SW 1271 (cell line): ENCODE results near the gene ACCS.

Experiments used
- DNase-seq, 2 experiments: peaks; one replicate each; lab custom pipeline; 2025; lab: John Stamatoyannopoulos, UW

The ACCS gene

DNA sequence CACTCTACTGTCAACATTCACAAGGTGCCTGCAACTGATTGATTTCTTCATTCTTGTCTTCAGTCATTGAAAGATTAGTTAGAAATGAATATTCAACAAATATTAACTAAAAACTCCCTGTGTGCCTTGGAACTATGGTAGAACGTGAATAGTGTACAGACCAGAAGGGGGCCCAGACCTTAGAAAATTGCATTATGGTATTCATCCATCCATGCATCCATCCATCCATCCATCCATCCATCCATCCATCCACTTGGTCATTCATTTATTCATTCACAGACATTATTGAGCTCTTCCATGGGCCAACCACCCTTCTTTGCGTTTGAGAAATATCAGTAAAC lies 28.4 kb upstream of the ACCS start:
- DNase-seq: no peak

DNA sequence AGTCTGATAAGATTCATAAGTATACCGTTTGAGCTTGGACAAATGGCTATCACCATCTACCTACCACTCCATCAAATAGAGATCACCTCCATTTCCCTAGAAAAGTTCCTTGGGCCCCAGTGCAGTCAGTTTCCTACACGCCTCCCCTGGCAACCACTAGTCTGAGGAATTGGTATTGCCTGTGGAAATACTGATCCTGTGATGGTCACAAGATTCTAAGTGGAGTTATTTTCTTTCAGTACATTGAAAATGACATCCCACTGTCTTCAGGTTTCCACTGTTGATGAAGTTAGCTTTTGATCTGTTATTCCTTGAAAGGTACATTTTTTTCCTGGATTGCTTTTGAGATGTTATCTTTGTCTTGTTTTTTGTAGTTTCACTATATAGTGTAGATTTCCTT lies 22.9 kb upstream of the ACCS start:
- DNase-seq: no peak

DNA sequence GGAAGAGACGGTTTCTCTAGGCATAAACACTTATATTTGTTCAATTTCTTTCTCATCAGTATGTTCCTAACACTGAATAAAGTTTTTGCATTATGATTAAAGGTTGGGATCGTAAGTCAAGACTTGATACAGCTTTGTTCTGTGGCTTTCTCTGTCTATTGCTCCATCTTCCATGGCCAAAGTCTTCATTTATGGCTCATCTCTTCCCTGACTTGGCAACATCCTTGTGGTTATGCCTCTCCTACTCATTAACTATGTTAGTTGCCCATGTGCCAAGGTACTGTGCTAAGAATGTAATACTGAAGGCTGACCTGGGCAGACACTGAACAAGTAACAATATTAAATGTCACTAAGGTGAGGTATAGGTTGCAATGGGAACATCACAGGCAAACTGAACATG lies 19.9 kb upstream of the ACCS start:
- no peak for DNase-seq

DNA sequence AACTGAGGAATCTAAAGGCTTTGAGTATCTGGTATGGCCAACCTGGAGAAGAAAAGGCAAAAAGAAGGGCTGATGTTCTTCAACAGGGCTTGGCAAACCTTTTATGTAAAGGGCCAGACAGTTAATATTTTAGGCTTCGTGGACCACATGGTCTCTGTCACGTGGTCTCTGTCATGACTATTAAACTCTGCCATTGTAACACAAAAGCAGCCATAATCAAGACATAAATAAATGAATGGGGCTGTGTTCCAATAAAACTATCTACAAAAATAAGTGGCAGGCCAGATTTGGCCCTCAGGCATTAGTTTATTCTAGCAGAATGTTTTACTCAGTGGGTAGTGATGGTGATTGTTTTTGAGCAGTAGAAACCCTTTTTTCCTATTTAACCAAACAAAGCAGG lies 18.8 kb upstream of the ACCS start:
- DNase-seq: no peak

DNA sequence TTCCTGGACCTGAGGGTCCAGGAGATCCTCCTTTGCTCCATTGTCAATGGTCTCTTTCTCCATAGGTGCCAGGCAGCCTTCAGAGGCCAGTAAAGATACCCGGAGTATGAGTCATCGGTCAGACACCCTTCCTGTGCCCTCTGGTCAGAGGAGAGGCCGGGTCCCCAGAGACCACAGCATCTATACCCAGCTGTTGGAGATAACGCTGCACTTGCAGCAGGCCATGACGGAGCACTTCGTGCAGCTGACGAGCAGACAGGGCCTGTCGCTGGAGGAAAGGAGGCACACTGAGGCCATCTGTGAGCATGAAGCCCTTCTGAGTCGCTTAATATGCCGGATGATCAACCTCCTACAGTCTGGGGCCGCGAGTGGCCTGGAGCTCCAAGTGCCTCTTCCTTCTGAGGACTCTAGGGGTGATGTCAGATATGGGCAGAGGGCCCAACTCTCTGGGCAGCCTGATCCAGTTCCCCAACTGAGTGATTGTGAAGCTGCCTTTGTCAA lies 18.1 kb upstream of the ACCS start, which contains the start of gene ACCSL:
ACCSL (plus strand) TSS at position 51 of the 501 bp plus-strand sequence; CDS start at position 107, 56 bp downstream.
- no peak for DNase-seq

DNA sequence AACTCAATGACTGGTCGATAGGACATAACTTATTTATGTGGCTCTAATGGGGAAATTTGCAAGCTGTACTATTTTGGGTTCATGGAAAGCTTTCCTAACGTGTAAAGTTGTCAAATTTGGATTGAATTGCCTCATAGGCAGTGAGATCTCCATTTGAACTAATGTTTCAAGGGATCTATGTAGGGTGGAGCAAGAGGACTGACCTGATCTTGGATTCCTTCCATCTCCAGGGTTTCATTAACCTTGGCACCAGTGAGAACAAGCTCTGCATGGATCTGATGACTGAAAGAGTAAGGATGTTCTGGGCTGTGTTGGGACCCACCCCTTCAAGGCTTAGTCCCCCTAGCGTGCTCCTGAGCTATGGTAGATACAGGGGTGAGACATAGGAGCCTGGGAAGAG lies 16.2 kb upstream of the ACCS start:
- DNase-seq: no peak

DNA sequence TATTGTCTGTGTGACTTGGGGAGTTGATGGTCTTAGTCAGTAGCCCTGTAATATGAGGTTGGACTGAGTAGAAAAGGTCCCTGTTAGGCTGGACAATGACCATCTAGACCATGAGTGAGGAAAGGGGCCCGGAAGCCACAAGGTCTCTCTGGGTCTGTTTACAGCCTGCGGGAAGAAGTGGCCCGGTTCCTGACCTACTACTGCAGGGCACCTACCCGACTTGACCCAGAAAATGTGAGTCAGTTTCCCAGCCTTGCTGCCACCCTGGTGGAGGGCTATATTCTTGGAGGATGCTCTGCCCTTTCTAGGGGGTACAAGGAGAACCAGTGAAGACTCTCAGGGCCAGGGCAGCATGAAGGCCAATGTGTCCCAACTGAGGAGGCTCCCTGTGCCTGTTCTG lies 14.9 kb upstream of the ACCS start:
- DNase-seq: no peak

DNA sequence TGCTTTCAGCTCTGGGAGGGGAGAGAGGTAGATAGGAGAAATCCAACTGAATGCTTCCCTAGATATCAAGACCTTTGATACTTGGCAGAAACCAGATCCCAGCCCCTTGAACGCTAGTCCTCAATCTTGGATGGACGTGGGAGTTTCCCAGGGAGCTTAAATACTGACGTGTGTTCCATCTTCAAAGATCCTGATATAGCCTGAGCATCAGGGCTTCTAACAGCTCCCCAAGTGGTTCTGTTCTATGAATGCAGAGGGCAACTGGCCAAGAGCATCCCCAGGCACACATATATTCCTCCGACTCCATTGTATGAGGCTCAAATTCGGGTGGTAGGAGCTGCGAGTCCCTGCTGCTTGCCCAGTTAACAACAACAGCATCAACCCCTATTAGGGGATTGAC lies 8.7 kb upstream of the ACCS start:
- no peak for DNase-seq

DNA sequence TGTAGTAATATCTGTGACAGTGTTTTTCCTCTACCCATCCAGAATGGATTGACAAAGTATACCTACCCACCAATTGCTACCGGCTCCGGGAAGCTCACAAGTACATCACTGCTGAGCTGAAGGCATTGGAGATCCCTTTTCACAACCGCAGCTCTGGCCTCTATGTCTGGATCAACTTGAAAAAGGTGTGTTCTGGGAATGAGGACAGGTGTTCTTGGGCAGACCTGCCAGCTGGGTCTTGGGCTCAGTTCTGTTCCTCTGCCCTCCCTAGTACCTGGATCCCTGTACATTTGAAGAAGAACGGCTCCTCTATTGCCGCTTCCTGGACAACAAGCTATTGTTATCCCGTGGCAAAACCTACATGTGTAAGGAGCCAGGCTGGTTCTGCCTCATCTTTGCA lies 7.8 kb upstream of the ACCS start:
- DNase-seq: no peak

DNA sequence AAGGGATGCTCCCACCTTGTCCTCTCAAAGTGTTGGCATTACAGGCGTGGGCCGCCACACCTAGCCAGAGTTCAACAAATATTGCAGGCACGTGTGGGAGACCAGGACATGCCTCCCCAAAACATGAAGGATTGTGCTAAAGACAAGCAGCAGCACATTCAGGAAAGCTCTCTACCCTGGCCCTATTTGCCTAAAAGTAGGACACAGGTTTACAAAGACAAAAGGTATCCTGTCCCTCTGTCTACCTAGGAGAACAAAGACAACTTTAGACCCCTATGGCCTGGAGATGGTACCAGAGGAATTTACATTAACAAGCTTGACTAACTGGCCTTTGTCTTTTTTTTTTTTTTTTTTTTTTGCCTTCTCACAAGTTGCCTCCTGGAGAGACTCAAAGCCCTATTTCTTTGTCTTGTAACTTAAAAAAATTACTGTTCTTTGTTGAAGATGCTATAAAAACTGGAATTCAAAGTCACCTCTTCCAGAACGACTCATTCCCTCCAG lies 859 bp upstream of the ACCS start:
- DNase-seq: no peak

DNA sequence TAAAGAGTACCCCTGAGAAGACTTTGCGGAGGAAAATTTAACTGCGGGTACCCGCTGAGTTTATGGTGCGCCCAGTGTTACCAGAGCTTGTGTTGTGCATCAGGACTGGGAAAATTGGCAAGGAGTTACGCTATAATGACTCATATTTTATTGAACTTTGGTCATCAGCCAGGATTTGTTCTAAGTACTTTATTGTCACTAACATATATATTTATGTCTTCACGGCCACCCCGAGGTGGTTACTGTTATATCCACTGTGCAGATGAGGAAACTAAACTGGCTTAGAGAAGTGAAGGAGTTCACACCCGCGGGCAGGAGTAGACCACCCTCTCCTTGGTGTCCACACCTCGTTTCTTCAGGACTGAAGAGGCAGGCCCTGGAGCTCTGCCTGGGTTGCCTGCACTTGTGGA lies 667 bp downstream of the ACCS start:
- DNase-seq: peak in 1 of 2 experiments; percentile 43

DNA sequence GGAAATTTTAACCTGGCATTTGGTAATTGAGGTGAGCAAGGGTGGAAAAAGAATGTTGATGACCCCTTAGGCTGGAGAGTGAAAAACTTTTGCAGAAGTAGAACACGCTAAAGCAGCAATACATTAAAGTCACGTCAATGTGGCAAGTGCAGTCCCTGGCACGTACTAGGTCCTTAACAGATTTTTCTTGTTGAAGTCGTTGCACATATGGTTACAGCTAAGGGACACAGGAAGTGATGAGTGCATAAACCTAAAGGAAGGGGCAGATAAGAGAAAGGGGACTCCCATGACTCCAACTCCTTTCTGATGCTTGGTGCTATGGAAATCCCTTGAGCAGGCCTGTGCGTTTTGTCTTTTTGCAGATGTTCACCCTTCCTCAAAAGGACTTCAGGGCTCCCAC lies 1.2 kb downstream of the ACCS start:
- no peak for DNase-seq

DNA sequence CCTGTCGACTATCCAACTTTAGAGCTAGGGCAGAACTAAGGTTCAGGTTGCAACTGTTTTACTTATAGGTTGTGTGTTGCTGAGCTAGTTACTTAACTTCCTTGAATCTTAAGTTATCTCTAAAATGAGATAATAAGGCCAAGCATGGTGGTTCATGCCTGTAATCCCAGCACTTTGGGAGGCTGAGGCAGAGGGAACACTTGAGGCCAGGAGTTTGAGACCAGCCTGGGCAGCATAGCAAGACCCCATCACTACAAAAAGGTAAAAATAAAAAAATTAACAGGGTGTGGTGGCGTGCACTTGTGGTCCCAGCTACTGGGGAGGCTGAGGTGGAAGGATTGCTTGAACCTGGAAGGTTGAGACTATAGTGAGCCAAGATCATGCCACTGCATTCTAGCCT lies 2.1 kb downstream of the ACCS start:
- no peak for DNase-seq

DNA sequence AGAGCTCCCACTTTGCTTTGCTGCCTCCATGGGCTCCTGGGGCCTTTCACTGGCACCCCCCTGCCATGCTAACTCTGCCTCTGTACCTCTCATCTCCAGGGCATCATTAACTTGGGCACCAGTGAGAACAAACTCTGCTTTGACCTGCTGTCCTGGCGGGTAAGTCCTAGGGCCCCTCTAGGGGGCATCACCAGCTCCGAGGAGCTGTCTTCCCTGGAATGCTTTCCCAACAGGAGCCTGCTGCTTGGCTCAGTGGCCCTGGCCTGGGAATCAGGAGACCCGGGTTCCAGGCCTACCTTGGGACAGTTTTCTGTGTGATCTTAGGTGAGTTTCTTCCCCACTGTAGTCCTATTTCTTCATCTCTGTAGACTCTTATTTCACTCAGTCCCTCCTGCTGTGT lies 5.1 kb downstream of the ACCS start:
- no peak for DNase-seq

DNA sequence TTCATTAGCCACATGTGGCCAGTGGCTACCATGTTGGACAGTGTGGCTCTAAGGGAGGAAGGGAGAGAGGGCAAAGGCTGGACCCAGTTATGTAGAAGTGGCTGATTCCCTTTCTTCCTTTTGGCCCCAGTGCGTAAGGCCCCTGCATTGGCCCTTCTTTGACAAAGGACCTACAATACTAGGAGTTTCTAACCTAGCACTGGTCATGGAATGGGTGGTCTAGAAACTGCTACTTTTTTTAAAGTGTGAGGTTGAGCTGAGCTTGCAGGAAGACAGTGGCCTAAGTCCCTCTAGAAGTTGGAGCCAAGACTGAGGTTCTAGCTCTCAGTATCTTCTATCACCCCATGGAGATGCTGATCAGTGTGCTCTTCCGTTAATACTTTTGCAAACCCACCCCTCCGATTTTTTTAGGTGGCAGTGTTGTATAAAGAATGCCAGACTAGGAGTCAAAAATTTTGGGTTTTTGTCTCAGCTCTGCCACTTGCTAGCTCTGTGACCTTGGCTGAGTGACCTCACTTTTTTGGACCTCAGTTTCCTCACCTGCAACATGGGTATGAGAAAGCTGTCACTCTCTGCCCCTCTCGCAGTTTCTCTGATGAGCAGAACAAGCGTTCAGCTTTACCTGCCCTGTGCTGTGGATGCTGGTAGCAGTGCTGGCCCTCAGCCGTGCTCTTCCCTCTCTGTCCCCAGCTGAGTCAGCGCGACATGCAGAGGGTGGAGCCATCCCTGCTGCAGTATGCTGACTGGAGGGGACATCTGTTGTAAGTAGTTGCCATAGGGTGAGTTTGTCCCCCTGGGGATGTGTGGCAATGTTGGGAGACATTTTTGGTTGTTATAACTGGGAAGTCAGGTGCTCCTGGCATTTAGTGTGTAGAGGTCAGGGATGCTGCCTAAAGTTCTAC lies 6.9 kb downstream of the ACCS start:
- no peak for DNase-seq

DNA sequence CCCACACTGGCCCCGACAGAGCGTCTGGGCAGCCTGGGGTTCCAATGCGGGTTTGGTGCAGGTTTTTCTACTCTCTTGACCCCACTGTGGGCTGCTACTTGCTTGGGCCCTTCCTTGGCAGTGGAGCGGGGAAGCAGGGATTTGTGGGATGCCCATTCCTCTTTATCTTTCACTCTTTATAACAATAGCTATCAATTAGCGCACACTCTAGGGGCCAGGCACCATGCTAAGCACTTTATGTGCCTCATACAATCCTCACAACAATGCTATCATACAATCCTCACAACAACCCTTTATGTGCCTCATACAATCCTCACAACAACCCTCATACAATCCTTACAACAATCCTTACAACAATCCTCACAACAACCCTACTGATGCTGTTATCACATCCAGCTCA lies 12.7 kb downstream of the ACCS start:
- DNase-seq: no peak

DNA sequence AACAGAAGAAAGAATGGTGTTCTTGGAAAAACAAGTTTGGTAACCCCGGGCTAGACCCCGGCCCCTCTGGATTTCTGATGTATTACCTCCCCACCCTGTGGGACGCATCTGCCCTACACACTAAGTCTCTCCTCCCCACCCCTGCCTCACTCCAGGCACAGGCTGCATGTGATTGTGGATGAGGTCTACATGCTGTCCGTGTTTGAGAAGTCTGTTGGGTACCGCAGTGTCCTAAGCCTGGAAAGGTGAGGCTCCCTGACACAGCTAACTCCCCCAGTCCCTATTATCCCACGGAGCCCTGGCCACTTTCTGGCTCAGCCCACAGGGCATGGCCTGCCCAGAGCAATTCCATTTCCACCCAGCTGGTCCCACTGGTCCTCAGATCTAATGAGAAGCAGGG lies 13.3 kb downstream of the ACCS start:
- DNase-seq: no peak

DNA sequence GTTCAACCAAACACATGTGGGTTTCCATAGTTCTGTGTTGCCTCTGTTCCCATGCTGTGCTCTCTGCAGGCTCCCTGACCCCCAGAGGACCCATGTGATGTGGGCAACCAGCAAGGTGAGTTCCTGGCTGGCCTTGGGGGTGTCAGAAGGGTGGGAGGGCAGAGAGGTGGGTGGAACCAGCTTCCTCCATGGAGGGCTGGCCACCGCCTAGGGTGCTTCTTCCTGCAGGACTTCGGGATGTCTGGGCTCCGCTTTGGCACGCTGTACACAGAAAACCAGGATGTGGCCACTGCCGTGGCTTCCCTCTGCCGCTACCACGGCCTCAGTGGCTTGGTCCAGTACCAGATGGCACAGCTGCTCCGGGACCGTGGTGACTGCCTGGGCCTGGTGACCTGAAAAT lies 14.9 kb downstream of the ACCS start:
- DNase-seq: no peak

DNA sequence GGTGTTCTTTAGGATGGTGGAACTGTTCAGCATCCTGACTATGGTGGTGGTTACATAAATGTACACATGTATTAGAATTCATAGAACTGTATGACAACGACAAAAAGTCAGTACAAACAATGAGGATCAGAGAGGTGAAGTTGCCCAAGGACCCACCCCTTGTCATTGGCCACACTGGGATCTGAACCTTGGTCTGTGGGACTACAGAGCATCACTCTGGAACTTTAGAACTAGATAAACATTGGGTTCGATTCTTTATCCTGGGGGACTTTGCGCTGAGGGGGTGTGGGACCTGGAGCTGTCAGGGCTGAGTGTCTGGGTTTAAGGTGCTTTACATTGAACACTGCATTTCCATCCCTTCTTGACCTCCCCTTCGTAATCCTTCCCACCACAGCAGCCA lies 16.6 kb downstream of the ACCS start:
- DNase-seq: no peak

DNA sequence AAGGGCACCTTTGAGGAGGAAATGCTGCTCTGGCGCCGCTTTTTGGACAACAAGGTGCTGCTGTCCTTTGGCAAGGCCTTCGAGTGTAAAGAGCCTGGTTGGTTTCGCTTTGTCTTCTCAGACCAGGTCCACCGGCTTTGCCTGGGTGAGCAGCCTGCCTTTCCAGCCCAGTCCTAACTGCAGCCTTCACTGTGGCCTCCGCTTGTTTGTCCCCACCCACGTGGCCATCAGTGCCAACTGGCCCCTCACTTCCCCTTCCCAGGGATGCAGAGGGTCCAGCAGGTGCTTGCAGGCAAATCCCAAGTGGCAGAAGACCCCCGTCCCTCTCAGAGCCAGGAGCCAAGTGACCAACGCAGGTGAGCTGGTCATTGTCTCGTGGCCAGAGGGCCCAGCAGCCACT lies 17.4 kb downstream of the ACCS start:
- no peak for DNase-seq

DNA sequence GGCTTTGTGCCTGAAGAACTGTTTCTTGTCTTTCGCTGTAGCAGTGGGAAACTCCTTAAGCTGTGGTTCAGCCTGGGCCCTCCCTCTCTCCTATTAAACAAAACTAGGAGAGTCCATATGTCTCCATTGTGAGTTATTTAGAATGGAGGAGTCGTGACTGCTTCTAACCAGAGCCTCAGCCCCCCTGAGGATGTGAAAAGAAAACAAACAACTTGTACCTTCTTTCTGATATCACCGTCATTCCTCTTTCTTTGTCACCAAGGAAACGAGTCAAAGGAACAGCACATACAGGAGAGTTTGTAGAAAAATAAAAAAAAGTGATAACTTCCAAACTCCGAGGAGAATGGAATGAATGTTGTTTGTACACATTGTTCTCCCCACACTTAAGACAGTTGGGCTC lies 17.8 kb downstream of the ACCS start:
- DNase-seq: no peak

DNA sequence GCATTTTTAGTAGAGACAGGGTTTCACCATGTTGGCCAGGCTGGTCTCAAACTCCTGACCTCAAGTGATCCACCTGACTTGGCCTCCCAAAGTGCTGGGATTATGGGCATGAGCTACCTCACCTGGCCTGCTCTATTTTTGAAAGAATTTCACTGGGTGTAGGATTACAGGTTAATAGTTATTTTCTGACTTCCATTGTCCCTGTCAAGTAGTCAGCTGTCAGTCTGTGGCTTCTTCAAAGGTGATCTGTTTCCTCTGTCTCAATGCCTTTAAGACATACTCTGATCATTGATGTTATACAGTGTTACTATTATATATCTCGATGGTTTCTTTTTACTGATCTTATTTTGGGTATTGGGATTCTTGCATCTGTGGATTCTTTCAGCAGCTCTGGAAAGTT lies 19.3 kb downstream of the ACCS start:
- DNase-seq: no peak

DNA sequence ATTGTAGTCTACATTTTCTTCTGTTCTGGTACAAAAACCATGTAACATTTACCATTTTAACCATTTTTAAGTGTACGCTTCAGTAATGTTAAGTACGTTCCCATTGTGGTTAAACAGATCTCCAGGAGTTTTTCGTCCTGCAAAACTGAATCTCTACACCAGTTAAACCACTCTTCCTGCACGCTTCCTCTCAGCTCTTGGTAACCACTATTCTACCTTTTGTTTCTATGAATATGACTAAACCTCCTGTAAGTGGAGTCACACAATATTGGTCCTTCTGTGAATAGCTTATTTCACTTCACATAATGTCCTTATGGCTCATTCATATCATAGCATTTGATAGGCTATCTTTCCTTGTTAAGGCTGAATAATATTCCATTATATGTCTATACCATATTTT lies 22.3 kb downstream of the ACCS start:
- no peak for DNase-seq

DNA sequence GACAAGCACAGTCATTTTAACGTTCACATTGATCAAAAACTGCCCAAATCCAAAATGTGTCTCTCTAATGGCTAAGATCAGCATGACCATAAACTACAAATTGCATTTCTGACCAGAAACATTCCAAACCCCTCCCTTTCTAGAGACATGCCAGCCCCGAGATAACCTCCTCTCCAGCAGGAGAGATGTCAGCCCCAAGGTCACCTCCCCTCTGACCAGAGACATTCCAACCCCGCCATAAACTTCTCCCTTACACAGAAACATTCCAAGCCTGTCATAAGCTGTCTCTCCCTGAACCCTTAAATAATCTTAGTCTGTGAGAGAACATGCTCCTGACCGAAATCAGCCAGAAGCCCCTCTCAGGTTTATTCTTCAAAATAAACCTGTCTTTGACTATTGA lies 22.8 kb downstream of the ACCS start:
- DNase-seq: no peak
